HFF-Myc (cell line): ENCODE measurements around the gene SESTD1.
"Not testable (repeated sequence)": the region's sequence is repeated elsewhere in the genome, so short reads cannot be mapped to it uniquely, and the experiment has no call there.

Experiments
- DNase-seq: peaks from one replicate; pipeline ENCODE4 v3.0.0-alpha.2; 2011; ENCODE audit warnings: low read depth; ENCODE audit errors: extremely low read depth
- H3K4me3 ChIP-seq: replicated peaks from 2 replicates; pipeline ENCODE4 v1.5.1; 2011; ENCODE audit warnings: low read depth, mild to moderate bottlenecking, control low read depth, low read length
- TF ChIP-seq, protein P1 (sequence below): IDR thresholded peaks from 2 replicates; pipeline ENCODE4 v1.5.1; 2012; ENCODE audit warnings: mild to moderate bottlenecking, low read depth, low read length, control low read depth; ENCODE audit errors: missing control alignments

SESTD1 gene

DNA sequence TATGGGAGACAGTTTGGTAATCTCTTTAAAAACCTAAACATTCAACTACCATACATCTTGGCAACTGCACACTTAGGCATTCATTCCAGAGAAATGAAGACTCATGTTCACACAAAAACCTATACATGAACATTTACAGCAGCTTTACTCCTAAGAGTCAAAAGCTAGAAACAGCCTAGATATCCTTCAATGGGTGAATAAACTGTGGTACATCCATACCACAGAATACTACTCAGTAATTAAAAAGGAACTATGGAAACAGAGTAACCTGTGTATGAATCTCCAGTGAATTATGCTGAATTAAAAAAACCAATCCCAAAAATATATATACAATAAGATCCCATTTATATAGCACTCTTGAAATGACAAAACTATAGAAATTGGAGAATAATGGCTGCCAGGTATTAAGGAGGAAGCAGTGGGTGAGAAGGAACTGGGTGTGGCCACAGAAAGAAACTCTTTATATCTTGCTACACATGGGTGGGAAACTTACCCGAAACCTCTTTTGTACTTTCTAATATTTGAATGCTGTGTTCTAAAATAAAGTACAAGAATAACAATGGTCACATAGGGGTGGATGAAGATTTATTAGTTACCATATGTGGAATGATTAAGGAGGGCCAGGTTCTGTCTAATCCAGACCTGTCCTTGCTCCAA lies 13.7 kb downstream of the SESTD1 start:
- TF ChIP-seq, protein P1, sequence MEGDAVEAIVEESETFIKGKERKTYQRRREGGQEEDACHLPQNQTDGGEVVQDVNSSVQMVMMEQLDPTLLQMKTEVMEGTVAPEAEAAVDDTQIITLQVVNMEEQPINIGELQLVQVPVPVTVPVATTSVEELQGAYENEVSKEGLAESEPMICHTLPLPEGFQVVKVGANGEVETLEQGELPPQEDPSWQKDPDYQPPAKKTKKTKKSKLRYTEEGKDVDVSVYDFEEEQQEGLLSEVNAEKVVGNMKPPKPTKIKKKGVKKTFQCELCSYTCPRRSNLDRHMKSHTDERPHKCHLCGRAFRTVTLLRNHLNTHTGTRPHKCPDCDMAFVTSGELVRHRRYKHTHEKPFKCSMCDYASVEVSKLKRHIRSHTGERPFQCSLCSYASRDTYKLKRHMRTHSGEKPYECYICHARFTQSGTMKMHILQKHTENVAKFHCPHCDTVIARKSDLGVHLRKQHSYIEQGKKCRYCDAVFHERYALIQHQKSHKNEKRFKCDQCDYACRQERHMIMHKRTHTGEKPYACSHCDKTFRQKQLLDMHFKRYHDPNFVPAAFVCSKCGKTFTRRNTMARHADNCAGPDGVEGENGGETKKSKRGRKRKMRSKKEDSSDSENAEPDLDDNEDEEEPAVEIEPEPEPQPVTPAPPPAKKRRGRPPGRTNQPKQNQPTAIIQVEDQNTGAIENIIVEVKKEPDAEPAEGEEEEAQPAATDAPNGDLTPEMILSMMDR: no peak
- no peak for DNase-seq
- no peak overlapping the region for H3K4me3 ChIP-seq

DNA sequence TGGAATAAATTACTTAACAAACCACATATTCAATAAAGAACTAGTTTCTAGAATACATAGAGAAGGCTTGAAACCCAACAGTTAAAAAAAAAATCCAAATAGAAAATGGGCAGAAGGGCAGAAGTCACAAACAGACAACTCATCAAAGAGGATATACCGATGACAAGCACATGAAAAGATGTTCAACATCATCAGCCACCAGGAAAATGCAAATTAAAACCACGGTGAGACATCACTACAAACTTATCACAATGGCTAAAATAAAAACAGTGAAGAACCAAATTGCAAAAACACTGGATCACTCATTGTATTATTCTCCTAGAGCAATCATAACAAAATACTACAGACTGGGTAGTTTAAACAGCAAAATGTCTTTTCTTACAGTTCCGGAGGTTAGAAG lies 14.5 kb downstream of the SESTD1 start:
- DNase-seq: no peak
- TF ChIP-seq, protein P1: no peak
- no peak overlapping the region for H3K4me3 ChIP-seq

DNA sequence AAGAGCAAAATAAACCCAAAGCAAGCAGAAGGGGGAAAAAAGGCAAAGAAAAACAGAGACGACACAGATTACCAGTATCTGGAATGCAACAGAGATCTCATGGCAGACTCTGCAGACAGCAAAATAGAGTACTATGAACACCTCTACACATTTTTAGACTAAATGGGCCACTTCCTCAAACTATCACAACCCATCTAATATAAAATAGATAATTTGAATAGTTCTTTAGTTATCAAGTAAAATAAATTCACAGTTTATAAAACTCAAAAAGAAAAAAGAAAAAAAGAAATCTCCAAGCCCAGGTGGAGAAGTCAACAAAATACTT lies 16.6 kb downstream of the SESTD1 start:
- no peak overlapping the region for H3K4me3 ChIP-seq
- DNase-seq: no peak
- TF ChIP-seq, protein P1: no peak

DNA sequence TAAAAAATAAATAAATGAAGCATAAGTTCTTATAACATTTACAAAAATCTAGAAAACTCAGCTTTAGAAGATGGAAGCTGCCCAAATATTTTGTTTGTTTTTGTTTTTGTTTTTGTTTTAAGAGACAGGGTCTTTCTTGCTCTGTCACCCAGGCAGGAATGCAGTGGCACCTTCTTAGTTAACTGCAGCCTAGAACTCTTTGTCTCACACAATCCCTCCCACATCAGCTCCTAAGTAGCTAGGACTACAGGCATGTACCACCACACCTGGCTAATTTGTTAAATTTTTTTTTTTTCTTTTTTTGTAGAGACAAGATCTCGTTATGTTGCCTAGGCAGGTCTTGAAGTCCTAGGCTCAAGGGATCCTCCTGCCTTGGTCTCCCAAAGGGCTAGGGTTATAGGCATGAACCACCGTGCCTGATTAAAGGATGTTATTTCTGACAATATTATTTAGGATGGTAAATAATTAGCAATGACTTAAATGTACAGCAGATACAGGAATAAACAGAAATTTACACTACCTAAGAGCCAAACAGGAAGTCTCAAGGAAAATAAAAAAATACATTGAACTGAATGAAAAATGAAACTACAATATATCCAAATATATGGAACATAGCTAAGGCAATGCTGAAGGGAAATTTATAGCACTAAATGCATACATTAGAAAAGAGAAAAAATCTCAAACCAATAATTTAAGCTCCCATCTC lies 17.2 kb downstream of the SESTD1 start:
- DNase-seq: no peak
- TF ChIP-seq, protein P1: no peak
- no peak overlapping the region for H3K4me3 ChIP-seq

DNA sequence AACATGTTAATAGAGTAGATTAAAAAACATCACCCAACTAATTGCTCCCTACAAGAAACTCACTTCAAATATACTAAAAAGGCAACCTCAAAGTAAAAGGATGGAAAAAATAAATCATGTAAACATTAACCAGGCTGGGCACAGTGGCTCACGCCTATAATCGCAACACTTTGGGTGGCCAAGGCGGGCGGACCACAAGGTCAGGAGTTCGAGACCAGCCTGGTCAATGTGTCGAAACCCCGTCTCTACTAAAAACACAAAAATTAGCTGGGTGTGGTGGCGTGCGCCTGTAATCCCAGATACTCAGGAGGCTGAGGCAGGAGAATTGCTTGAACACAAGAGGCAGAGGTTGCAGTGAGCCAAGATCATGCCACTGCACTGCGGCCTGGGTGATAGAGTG lies 18.8 kb downstream of the SESTD1 start:
- DNase-seq, H3K4me3 ChIP-seq: not testable (repeated sequence)

DNA sequence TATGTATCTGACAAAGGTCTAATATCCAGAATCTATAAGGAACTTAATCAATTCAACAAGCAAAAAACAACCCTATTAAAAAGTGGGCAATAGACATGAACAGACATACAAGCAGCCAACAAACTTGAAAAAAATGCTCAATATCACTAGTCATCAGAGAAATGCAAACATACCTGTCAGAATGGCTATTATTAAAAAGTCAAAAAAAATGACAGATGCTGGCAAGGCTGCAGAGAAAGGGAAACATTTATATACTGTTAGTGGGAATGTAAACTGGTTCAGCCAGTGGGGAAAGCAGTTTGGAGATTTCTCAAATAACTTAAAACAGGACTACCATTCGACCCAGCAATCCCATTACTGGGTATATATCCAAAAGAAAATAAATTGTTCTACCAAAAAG lies 21.6 kb downstream of the SESTD1 start:
- TF ChIP-seq, protein P1: no peak
- H3K4me3 ChIP-seq: no peak overlapping the region
- no peak for DNase-seq

DNA sequence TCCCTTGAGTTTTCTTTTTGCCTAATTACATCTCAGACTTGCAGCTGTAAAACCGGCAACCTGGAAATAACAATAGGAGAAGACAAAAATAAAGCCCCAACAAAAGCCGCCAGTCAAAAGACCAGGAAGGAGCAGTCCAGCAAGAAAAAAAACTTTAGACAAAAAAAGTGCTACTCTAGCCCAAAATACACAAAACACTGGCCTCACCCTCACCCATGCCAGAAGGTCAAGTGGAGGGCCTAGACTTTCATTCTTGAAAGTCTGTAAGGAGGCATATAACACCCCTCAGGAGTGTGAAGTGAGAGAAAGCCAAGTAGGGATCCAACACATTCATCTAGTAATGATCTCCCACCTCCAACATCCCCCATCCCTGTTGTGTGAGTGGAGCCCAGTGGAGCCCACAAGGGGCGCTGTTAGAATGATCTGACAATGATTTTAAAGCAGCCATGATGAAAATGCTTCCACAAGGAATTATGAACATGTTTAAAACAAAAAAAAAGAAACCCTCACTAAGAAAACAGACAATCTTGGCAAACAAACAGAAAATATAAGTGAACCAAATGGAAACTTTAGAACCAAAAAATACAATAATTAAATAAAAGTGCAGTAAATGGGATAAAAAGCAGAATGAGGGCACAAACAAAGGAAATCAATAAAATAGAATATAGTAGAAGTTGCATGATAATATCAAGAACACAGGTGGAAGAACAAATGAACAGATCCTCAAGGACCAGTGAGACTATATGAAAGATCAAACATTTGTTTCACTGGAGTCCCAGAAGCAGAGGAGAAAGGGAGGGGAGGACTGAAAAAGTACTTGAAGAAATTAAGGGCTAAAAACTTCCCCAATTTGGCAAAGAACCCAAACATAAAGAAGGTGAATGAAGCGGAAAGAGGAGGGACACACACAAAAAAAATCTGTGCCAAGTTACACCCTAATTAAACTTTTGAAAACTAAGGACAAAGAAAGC lies 23.9 kb downstream of the SESTD1 start:
- no peak overlapping the region for H3K4me3 ChIP-seq
- TF ChIP-seq, protein P1: peak; percentile 28
- no peak for DNase-seq
